NCI-H1694 (cell line): Measurements from ENCODE around the gene C7orf57.

Source experiments
- DNase-seq: peaks from one replicate; lab custom pipeline; 2025; lab: John Stamatoyannopoulos, UW

The C7orf57 gene

GRCh38 chr7:48085433-48085791 lies 50.1 kb downstream of the C7orf57 start:
- no peak for DNase-seq

- no peak for DNase-seq
Observed at GRCh38 chr7:48085942-48086341, 50.6 kb downstream of the C7orf57 start.

GRCh38 chr7:48087349-48087748 lies 52.0 kb downstream of the C7orf57 start:
- no peak for DNase-seq

GRCh38 chr7:48088559-48089045 lies 53.3 kb downstream of the C7orf57 start:
- no peak for DNase-seq

GRCh38 chr7:48089046-48090003 lies 54.0 kb downstream of the C7orf57 start, which contains the start of gene UPP1:
Gene UPP1 (plus strand): TSS chr7:48089265. CDS start chr7:48094784, 5,519 bp downstream.
- DNase-seq: no peak

GRCh38 chr7:48090095-48090805 lies 54.9 kb downstream of the C7orf57 start:
- DNase-seq: no peak

- no peak for DNase-seq
Observed at GRCh38 chr7:48091506-48092433, 56.4 kb downstream of the C7orf57 start.

- no peak for DNase-seq
Observed at GRCh38 chr7:48094861-48095293, 59.5 kb downstream of the C7orf57 start.

GRCh38 chr7:48096273-48096672 lies 60.9 kb downstream of the C7orf57 start:
- DNase-seq: no peak

- no peak for DNase-seq
Observed at GRCh38 chr7:48097521-48098231, 62.3 kb downstream of the C7orf57 start.

GRCh38 chr7:48098846-48099245 lies 63.5 kb downstream of the C7orf57 start:
- DNase-seq: no peak

- DNase-seq: no peak
Observed at GRCh38 chr7:48099781-48100180, 64.4 kb downstream of the C7orf57 start.

GRCh38 chr7:48101352-48101751 lies 66.0 kb downstream of the C7orf57 start:
- DNase-seq: no peak

- no peak for DNase-seq
Observed at GRCh38 chr7:48101968-48102367, 66.6 kb downstream of the C7orf57 start.

- no peak for DNase-seq
Observed at GRCh38 chr7:48102530-48102929, 67.2 kb downstream of the C7orf57 start.

GRCh38 chr7:48105045-48105444 lies 69.7 kb downstream of the C7orf57 start:
- no peak for DNase-seq

- no peak for DNase-seq
Observed at GRCh38 chr7:48106906-48107659, 71.7 kb downstream of the C7orf57 start.

GRCh38 chr7:48107926-48108472 lies 72.7 kb downstream of the C7orf57 start:
- no peak for DNase-seq

- no peak for DNase-seq
Observed at GRCh38 chr7:48108959-48109847, 73.9 kb downstream of the C7orf57 start.
